NCI-H2107 treated with DMSO at 0.1 percent for 48 hours (cell line): ENCODE results near the gene CD79B.

Experiments used
- DNase-seq: peaks from one replicate; lab custom pipeline; 2025; ENCODE audit not compliant: unreplicated experiment; lab: John Stamatoyannopoulos, UW

CD79B gene

DNA sequence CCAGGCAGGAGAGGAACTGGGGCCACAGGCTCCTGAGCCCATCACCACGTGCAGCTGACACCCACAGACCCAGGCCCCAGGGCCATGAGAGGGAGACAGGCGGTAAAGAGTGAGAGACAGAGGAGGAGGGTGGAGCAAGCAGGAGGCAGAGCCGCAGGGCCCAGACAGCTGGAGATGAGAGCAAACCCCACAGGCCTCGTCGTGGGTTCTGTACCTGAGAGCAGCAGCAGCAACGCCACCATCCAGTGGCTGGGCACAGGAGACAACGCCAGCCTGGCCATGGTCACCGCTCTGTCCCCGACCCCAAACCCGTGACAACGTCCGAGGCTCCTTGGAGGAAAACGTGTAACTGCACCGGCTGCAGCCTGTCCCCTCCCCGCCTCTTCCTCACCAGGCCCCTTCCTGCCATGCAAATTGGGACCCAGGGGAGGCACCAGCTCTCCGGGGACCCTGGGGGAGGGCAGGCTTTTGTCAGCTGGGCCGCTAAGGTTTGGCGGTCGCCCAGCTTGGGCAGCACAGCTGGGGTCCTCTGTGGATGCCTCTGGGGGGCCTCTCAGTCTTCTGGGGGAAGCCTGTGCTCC lies at the start of gene CD79B:
Gene CD79B, minus strand, starts transcription at position 351 of the 581 bp plus-strand sequence. Its CDS starts 70 bp downstream, at position 281.
- no peak for DNase-seq

DNA sequence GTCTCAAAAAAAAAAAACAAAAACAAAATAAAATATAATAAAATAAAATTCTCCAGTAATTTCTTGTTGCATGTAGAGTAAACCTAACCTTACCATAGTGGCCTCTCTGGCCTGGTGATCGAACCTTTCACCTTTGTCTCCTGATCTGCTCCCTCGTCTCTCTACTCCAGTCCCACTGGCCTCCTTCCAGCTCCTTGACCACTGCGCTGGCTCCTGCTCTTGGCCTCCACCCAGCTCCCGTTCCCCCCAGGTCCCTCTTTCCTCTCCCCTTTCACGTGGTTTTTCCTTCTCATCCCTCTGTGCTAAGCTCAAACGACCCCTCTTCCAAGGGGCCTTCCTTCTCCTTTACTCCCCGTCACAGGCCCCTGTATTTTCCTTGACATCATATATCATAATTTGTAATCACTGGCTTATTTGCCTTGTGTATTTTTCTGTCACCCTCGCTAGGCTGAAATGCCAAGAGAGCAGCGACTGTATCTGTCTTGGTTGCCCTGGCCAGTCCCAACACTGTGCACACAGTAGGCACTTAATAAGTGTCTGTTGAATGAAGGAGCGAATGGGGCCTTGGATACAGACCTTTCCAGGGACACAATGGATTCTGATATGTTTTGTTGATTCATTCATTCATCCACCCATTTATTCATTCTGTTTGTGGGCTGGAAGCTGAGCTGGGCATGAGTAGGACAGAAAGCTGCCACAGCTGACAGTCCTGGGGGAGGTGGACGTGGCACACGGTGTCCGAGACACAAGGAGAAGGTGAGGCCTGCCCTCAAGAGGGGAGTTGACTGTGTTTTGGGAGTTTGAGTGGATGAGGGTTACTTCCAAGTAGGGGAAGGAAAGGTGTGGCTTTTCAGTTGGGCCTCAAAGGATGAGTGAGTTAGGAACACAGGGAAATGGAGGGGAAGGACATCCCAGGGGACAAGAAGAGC lies 46.4 kb upstream of the CD79B start:
- no peak for DNase-seq

DNA sequence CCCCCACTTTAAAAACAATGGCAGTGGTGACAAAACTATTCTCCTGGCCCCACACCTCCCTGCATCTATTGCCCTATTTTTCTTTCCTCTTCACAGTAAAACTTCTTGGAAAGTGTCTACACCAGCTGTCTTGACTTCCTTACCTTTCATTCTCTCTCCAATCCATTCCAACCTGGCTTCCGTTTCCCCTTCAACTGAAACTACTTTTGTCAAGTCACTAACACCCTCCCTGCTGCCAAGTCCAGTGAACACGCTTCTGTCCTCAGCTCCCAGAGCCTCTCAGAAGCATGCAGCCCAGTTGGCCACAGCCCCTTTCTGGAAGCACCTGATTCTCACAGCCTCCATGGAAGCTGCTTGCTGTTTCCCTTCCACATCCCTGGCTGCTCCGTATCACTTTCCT lies 44.6 kb upstream of the CD79B start:
- DNase-seq, result no peak

DNA sequence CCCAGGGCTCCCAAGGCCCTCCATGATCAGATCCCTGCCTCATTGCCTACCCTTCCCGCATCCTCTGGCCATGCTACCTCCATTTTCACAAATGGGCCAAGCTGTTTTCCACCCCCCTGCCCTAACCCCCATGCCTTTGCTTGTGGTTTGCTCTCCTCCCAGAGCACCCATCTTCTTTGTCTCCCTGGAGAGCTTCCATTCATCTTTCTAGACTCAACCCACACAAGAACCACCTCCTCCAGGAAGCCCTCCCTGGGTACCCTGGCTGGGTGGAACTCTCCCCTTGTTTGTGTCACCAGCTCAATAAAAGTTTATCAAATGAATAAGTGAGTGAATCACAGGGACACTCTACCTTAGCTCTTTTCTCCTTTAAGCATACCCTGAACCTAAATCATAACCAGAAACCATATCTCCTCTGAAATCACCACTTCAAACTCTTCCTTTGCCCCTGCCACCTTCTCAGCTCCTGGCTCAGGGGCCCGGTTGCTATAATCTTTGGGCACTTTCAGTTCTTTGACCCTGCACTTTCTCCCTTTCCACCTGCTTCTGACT lies 43.5 kb upstream of the CD79B start:
- DNase-seq, result no peak

DNA sequence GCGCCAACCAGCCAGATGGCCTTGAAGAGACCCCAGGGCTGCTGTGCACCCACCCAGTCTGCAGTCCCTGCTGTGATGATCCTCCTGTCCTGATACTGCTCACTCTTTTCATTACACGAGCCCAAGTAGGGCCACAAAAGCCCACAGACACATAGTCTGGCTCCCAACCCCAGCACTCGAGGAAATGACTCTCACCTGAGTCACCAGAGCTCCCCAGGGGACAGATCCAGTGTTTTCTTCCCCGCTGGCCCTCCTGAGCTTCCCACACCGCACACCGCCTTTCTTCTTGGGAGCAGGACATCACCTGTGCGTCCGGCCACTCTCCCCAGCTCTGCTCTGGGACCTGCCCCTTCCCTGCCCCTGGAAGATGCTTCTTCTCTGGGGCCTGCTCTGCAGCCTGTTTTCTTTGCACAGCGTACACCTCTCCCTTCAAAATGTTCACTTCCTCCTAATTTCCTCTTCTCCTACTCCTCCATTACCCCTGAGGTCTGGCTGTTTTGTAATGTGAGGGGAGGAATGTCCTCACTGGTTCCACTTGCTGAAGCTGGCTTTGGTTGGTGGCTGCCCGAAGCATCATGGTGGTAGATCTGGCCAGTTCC lies 42.6 kb upstream of the CD79B start:
- DNase-seq, result no peak

DNA sequence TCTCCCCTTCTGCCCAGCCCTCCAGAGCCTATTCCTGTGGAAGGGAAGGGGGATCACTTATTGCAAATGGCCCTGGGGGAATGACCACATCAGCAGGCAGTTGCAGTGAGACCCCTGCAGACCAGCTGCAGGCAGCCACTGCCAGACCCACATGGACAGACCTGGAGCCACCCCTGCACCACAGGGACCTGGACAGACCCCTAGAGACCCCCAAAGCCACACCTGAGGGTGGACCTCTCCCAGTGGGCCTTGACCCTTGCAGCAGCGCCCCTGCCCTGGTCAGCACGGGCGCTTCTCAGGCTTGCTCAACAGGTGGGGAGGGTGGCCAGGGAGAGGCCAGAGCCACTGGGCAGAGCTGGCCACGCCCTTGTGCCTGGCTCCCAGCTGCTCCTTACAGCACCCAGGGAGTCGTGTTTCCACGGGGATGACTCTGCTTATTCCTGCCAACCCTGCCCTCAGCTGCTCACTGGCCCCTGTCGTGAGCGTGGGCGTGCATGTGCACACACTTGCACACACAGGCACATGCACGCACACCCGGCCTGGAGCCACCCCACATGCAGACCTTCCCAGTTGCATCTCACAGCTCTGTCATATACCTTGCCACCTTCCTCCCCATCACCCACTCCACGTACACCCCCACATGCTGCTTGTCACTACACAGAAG lies 41.9 kb upstream of the CD79B start:
- DNase-seq, result peak; percentile 27

DNA sequence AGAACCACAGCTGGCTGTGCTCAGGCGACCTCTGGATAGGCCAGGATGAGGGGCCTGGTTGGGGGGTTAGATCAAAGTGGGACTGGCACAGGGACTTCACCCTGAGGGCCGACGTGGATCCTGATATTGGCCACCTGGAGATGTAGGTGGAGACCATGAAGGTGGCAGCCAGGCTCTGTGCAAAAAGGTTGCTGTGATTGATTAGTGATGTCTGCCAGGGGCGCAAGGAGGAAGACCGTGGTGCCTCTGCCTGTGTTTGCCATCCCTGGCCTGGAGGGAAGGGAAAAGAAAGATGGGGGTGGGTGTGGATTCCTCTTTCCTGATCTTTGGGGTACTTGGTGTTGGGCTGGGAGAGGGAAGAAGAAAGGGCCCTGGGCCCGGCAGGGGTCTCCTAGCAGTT lies 41.1 kb upstream of the CD79B start:
- DNase-seq, result no peak

DNA sequence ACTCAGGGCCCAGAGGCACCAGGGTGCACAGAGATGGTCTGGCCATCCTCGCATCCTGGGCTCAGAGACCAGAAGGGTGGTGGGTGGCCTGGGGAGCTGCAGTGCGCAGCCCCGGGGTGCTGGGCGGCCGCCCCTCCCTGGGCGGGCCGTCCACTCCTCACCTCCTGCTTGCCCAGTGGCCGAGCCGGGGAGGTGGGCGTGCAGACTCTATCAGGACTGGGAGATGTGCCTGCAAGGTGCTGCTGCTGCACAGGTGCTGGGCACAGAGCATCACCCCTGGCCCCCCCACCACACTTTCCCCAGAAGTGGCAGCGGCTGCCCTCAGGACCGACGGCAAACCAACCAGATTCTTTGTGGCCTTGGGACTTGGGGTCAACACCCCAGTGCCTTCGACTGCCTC lies 40.7 kb upstream of the CD79B start, which contains the start of gene SCN4A:
Gene SCN4A, minus strand, starts transcription at position 123 of the 400 bp plus-strand sequence. Its CDS starts 77 bp downstream, at position 46.
- DNase-seq, result no peak

DNA sequence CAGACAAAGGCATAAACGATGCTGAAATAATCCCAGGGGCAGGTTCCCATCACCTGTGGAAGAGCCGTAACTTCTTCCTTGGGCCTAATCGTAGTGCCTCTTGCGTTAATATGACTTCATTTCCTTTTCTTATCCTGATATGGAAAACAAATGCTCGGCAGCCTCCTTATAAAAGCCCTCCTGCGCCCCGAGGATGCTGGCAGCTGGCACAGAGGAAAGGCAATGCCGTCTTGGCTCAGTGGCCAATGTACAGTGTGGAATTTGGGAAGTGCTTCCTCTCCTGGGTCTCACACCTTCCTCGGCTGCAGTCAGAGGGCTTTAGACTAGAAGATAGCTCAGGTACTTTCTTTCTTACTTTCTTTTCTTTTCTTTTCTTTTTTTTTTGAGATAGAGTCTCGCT lies 37.1 kb upstream of the CD79B start:
- no peak for DNase-seq

DNA sequence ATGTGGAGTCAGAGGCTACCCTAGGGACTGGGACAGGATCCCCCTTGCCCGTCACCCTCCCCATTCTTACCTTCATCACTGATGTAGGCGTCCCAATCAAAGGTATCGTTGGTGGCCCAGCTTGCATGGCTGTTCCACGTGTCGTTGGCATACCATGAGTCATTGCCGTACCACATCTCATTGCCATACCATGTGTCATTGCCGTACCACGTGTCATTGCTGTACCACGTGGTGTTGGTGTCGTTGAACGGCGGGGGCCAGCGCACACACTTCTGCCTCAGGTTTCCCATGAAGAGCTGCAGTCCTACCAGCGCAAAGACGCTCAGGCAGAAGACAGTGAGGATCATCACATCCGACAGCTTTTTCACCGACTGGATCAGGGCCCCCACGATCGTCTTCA lies 35.8 kb upstream of the CD79B start:
- DNase-seq, result no peak

DNA sequence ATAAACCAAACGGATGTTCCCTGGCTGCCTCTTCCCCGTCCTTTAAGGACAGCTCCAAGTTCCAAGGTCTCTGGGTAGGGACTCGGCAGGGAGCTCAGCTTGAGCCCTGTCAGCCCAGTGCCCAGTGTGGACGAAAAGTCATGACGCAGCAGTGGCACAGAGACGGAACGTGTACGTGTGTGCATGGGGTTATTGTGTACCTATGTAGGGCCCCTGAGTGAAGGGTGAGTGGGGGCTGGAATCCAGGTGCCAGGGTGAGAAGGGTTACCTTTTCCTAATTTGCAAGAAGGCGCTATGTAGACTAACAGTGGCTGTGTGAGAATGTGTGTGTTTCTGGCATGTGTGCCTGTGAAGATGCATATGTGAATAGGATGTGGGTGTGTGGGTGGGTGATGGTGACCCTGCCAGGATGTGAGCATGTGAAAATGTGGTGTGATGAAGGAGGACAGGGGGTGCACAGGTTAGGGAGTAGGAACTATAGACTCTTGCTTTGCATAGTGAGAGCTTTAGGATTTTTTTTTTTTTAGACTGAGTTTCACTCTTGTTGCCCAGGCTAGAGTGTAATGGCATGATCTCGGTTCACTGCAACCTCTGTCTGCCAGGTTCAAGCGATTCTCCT lies 34.6 kb upstream of the CD79B start:
- no peak for DNase-seq

DNA sequence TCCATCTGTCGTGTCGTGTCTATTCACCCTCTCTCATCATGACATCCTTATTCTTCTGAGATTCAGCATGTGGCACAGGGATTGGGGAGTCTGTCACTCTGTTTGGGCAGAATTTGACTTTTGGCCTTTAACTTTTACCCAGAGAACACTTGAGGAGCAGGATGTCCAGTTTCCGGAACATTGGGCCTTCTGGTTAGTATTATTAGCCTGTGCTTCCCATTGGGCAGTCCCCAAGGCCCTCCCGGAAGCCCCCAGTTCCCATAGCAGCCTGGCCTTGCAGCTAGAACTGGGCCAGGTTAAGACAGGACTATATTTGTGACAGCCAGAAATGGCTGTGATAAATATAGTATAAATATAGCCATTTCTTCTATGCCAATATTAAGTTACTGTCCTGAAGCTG lies 31.0 kb upstream of the CD79B start:
- no peak for DNase-seq

DNA sequence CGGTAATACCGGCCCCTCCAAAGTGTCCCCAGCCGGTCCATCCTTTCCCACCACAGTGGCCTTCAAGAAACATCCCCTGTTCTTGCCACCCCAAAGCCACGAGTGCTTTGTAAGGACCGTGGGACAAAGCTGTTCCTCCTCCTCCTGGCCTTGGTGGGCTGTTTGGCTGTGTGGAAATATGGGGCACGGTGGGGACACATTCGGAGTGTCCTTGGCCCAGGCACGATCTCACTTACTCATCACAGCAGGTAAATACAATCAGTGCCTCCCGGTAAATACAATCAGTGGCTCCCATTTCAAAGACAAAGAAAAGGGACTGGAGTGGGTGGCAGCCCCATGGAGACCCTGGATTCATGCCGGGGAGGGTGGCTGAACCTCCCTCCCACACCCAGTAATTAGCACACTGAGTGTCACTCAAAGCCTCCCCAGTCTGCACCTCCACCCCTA lies 30.2 kb upstream of the CD79B start:
- DNase-seq, result no peak

DNA sequence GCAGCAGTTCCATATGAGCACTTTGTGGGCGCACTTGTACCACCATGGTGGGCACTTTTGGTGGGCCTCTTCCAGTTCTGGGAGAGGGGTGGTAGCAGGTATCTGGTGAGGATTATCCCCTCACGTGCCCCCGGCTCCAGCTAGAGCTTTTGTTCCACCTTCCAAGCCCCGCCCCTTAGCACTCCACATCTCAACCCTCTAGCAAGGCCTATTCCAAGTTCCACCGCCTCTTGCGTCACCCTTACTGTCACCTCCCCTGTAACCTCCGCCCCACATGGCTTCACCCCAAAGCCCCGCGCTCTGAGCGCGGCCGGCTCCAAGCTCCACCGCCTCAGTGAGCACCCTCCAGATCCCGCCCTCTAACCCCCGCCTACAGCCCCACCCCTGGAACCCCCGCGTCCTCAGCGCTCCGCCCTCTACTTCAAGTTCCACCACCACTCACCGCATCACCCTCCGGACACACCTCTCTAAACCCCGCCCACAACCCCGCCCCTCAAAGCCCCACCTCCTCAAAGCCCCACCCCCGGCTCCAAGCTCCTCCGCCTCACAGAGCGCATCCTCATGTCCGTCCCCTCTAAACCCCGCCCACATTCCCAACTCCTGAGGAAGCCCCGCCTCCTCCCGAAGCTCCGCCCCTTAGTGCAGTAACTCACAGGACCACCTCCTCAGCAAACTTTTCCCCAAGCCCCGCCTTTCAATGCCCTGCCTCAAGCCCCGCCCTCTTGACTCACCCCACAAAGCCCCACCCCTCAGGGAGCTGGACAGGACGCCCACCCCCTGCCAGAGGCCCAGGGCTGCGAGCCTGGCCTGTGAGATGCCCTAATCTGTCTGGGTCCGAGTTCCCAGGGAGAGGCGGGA lies 29.5 kb upstream of the CD79B start:
- DNase-seq, result no peak

DNA sequence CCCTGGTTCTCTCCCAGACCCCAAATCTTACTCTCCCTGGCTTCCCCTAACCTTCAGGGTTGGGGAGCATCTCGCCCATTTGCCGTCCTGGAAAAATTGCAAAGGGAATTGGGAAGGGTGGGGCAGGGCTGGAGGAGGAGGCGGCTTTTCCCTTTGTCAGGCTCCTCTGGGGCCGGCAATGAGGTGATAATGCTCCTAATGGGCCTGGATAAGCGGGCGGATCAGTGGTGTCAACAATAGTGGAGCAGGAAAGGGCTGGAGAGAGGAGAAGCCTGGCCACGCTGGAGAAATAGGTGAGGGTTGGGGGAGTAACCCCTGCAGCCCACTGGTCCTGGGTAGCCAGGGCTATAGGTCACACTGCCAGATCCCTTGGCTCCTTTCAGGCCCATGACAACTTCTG lies 28.3 kb upstream of the CD79B start:
- DNase-seq, result no peak

DNA sequence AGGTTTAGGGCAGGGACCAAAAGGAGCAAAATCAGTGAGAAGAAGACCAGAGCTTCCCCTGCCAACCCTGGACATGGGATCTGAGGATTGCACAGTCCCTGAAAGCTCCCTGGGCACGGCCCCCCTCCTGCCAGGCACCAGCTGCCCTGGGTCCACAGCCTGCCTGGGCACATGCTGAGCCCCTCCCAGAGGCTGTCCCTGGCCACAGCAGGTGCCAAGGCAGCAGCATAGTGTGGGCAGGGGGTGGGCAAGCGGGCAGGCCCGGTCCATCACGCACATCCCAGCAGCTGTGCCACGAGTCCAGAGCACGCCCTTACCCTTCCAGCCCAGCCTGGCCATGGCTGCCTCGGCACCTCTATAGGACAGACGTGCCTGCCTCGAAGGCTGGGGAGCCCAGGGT lies 27.9 kb upstream of the CD79B start:
- no peak for DNase-seq

DNA sequence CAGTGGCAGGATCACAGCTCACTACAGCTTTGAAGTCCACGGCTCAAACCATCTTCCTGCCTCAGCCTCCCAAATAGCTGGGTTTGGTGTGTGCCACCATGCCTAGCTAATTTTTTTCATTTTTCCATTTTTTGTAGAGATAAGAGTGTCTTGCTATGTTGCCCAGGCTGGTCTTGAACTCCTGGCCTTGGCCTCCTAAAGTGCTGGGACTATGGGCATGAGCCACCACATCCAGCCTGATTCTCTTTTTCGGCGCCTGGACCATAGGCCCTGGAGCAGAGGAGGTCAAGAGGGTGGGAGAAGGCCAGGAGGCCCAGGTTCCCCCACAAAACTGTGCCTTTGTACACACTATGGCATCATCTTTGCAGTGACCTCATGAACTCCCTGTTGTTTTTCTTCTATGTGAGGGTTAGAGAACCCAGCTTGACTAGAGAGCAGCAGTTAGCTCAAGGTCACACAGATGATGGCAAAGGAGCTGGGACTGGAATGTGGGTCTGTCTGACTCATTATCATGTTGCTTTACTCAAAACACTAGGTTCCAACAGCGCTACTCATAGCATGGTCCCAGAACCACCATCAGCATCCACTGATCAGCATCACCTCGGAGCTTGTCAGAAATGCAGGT lies 24.3 kb upstream of the CD79B start:
- DNase-seq, result no peak

DNA sequence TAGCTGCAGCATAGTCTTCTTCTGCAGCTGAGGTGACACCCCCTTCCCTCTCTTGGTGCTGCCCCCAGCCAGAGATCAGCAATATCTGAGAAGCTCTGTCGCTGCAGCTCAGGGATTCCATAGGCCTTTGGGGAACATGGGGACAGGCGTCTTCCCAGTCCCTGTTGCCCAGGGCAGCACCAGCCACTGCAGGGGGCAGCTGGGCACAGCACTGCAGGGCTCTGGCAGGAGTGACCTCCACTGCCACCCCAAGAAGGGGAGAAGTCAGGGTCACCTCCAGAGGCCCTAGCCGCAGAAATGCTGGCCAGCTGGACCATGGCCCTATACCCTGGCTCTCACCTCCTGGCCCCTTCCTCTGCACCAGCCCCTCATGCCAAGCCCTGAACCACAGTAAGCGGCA lies 23.7 kb upstream of the CD79B start:
- DNase-seq, result no peak

DNA sequence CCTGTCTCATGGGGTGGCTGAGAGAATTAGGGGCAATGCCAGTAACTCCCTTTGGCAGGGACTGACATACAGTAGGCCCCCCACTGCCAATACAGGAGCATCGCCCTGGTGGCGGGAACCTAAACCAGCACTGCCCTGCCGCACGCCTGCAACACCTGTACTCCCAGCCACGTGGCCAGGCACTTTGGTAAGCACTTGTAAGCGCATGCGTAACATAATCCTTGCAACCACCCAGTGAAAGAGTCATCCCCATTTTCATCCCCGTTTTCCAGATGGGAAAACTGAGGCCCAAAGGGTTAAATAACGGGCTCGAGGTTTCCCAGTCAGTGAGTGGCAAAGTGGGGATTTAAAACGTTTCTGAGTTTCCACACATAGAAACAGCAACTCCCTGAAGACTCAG lies 23.1 kb upstream of the CD79B start:
- DNase-seq, result no peak
